Common myeloid progenitor, CD34-positive (primary cell): ENCODE results near the gene GPALPP1.
A peak's percentile ranks its signal among the peaks of the same experiment; 100 is the strongest.
"Not testable (repeated sequence)": the region's sequence is repeated elsewhere in the genome, so short reads cannot be mapped to it uniquely, and the experiment has no call there.

Experiments used
- CTCF ChIA-PET: fragments of 350-600 bp; sonication (Branson Sonifier 250); formaldehyde crosslinking; loops from one replicate; lab custom pipeline; 2021; ENCODE audit warnings: antibody characterized with exemption; lab: Charles Lee
- POLR2A ChIA-PET: fragments of 350-600 bp; sonication (Branson Sonifier 250); formaldehyde crosslinking; loops from one replicate; lab custom pipeline; 2021; ENCODE audit warnings: antibody characterized with exemption; lab: Charles Lee
- DNase-seq, 3 donors: peaks; one replicate each; pipeline versions ENCODE4 v3.0.0 to v3.0.0-alpha.2; 2013
- H3K27ac ChIP-seq, 2 experiments: 1 replicate in 1 of 2; 2 replicates in 1 of 2; pipeline ENCODE4 v1.7.0; 2013; ENCODE audit warnings: inconsistent platforms in 2 of 2, low read length in 2 of 2, mild to moderate bottlenecking in 2 of 2, low read depth in 1 of 2, moderate library complexity in 1 of 2; ENCODE audit not compliant: severe bottlenecking in 2 of 2, insufficient read depth in 1 of 2, poor library complexity in 1 of 2
- H3K27me3 ChIP-seq, 5 experiments: replicated peaks in 2 of 5; 1 replicate in 3 of 5; 2 replicates in 2 of 5; pipeline versions ENCODE4 v1.6.1 to v1.7.0; 2013; ENCODE audit warnings: low read length in 4 of 5, mild to moderate bottlenecking in 2 of 5, moderate library complexity in 2 of 5, inconsistent platforms in 1 of 5; ENCODE audit not compliant: insufficient read depth in 5 of 5, control insufficient read depth in 4 of 5
- H3K36me3 ChIP-seq, 4 experiments: 1 replicate in 2 of 4; 2 replicates in 2 of 4; pipeline versions ENCODE4 v1.6.1 to v1.7.0; 2013; ENCODE audit warnings: low read length in 3 of 4, control low read depth in 1 of 4, mild to moderate bottlenecking in 1 of 4; ENCODE audit not compliant: control insufficient read depth in 4 of 4, insufficient read depth in 4 of 4
- H3K4me1 ChIP-seq, 4 experiments: 1 replicate in 3 of 4; 2 replicates in 1 of 4; pipeline versions ENCODE4 v1.6.1 to v1.7.1; 2013; ENCODE audit warnings: low read length in 3 of 4, mild to moderate bottlenecking in 3 of 4, control low read depth in 1 of 4, inconsistent platforms in 1 of 4, moderate library complexity in 1 of 4; ENCODE audit not compliant: control insufficient read depth in 4 of 4, insufficient read depth in 4 of 4; ENCODE audit errors: control extremely low read depth in 1 of 4
- H3K4me3 ChIP-seq, 7 experiments: 1 replicate in 4 of 7; 2 replicates in 3 of 7; pipeline versions ENCODE4 v1.5.1 to v1.7.0; 2013; ENCODE audit warnings: mild to moderate bottlenecking in 7 of 7, low read length in 6 of 7, moderate library complexity in 6 of 7, inconsistent platforms in 2 of 7, low read depth in 2 of 7, control low read depth in 1 of 7; ENCODE audit not compliant: insufficient read depth in 4 of 7, control insufficient read depth in 1 of 7; ENCODE audit errors: extremely low read depth in 1 of 7
- H3K9me3 ChIP-seq, 5 experiments: 1 replicate in 4 of 5; 2 replicates in 1 of 5; pipeline versions ENCODE4 v1.6.1 to v1.7.1; 2013; ENCODE audit warnings: low read length in 4 of 5, mild to moderate bottlenecking in 2 of 5, inconsistent platforms in 1 of 5, low read depth in 1 of 5, moderate library complexity in 1 of 5; ENCODE audit not compliant: control insufficient read depth in 4 of 5, insufficient read depth in 2 of 5; ENCODE audit errors: control extremely low read depth in 1 of 5
- WGBS: methylation state at CpG from one replicate; pipeline ENCODE4 v1.1.5; 2013; ENCODE audit not compliant: insufficient coverage; 5-methylcytosine and 5-hydroxymethylcytosine counted together

GPALPP1 gene

DNA sequence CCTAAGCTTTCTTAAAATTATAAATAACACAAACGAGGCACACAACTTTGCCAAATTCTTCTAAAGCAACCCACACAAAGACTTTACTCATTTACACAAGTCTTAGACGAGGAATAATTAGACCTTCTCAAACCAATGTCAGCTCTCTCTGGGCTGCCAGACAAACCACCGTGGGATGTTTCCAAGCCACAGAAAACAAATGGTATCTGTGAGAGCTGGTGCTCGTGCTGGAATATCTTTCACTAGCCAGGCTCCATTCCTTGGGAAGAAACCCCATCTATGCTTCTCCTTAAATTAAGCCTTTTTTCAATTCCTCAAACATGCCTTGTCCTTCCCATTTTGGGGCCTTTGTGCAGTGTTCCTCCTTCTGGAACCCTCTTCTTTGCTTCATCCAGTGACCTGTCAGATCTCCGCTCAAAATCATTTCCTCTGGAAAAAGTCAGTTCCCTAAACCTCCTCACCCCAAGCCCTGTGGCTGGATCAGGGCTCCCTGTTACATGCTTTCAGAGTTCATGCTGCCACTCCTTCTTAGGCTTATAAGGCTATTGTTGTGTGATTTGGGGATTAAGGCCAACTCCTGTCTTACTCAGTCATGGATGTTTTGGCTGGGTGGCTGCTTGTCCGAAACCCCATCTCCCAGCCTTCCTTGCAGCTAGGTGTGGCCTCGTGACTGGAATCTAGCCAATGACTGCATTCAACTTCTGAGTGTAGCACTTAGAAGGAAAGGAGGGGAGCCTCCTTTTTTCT lies 66.7 kb downstream of the GPALPP1 start:
- DNase-seq: no peak
- Histone ChIP-seq H3K36me3 (no peaks in the 10 kb centered on the region), H3K27me3 (no peaks in the 10 kb centered on the region), H3K4me3 (no peak overlapping the region), H3K4me1 (no peaks in the 10 kb centered on the region), H3K9me3 (no peaks in the 10 kb centered on the region), H3K27ac (no peak overlapping the region)
- WGBS: 94% methylated on average over 6 of the region's 7 CpGs
- POLR2A ChIA-PET: no interaction called here
- CTCF ChIA-PET: interaction anchor here (0.6 to 1.3 kb wide), 3 partner anchors 9 to 112 kb away, joined by 3 to 4 read pairs (median 3); no protein-coding TSS in a partner anchor

DNA sequence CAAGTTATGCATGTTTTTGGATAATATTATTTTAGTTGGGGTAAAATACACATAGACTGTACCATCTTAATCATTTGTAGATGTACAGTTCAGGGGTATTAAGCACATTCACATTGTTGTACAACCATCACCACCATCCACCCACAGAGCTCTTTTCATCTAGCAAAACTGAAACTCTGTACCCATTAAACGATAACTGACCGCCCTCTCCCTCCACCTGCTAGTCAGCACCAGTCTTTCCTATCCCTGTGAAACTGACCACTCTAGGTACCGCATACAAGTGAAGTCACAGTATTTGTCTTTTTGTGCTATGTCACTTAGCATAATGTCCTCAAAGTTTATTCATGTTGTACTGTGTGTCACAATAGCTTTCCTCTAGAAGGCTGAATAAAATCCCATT lies 70.7 kb downstream of the GPALPP1 start:
- Histone ChIP-seq H3K4me1 (no peaks in the 10 kb centered on the region), H3K36me3 (no peaks in the 10 kb centered on the region), H3K27ac (no peak overlapping the region), H3K9me3 (no peaks in the 10 kb centered on the region), H3K27me3 (no peaks in the 10 kb centered on the region), H3K4me3 (no peak overlapping the region)
- no peak for DNase-seq
- POLR2A ChIA-PET: no interaction called here
- WGBS: 96% methylated on average over 3 of the region's 3 CpGs
- CTCF ChIA-PET: interaction anchor here (1.0 to 1.9 kb wide), 4 partner anchors 12 to 221 kb away, joined by 3 to 6 read pairs (median 4); no protein-coding TSS in a partner anchor

DNA sequence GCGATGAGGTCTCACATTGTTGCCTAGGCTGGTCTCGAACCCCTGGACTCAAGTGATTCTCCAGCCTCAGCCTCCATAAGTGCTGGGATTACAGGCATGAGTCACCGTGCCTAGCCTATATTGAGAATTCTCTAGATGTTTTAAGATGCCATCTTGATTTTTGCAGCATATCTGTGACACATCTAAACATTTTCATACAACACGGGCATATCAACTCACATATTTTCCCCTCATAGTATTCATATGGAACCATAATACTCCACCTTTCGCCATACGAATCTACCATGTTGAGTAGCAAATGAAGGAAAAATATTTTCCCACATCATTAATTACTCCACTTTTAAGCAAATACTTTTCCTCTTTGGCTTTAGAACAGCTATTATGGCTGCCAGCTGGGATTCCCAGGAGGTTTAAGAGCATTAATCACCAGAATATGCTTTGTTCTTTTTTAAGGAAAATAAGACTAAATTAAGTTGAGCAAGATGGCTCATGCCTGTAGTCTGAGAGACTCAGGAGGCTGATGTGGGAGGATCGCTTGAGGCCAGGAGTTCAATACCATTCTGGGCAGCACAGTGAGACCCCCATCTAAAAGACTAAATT lies 74.0 kb downstream of the GPALPP1 start:
- Histone ChIP-seq H3K9me3 (no peaks in the 10 kb centered on the region), H3K27me3 (no peaks in the 10 kb centered on the region), H3K36me3 (no peaks in the 10 kb centered on the region), H3K4me1 (peaks cover 0 to 3% (median 0%) of the 10 kb centered on the region in 4 experiments), H3K27ac (no peak overlapping the region), H3K4me3 (no peak overlapping the region)
- DNase-seq: no peak
- WGBS: 96% methylated on average over 3 of the region's 7 CpGs
- ChIA-PET CTCF (no interaction called here), POLR2A (interaction anchor here (0.8 kb wide), 1 partner anchor 25 kb away, joined by 3 read pairs; no protein-coding TSS in a partner anchor)

DNA sequence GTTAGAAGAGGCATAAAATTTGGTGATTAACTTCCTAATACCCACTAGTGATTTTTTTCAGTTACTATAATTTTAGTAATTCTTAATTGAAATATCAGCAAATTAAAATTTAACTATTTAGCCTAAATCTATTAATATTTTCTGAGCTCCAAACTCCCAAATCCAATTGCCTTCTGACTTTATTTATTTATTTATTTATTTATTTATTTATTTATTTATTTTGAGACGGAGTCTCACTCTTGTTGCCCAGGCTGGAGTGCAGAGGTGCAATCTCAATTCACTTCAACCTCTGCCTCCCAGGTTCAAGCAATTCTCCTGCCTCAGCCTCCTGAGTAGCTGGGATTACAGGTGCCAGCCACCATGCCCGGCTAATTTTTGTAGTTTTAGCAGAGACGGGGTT lies 74.6 kb downstream of the GPALPP1 start:
- H3K36me3 ChIP-seq, DNase-seq, H3K4me1 ChIP-seq, POLR2A ChIA-PET, CTCF ChIA-PET, H3K4me3 ChIP-seq, H3K27me3 ChIP-seq, H3K27ac ChIP-seq, H3K9me3 ChIP-seq: not testable (repeated sequence)
- 100% methylated on average over 2 of the region's 3 CpGs for WGBS

DNA sequence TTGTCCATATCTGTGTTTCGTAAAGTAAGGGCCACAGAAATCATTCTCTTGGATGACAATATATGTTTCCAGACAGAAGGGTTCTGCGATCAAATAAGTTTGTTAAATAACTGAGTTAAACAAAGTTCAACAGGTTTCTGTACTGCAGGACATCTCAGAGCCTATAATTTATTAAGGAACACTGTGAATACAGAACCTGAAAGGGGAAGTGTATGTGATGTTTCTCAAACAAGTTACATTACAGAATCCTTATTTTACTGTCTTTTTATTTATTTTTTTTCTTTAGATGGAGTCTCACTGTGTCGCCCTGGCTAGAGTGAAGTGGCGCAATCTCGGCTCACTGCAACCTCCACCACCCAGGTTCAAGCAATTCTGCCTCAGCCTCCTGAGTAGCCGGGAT lies 75.6 kb downstream of the GPALPP1 start:
- H3K27me3 ChIP-seq: no peaks in the 10 kb centered on the region
- ChIA-PET POLR2A (no interaction called here), CTCF (interaction anchor here (2.5 kb wide), 1 partner anchor 216 kb away, joined by 8 read pairs; no protein-coding TSS in a partner anchor)
- H3K4me1 ChIP-seq: peaks cover 0 to 7% (median 4%) of the 10 kb centered on the region in 4 experiments
- H3K36me3 ChIP-seq: no peaks in the 10 kb centered on the region
- no peak for DNase-seq
- H3K27ac ChIP-seq: no peak overlapping the region
- H3K9me3 ChIP-seq: no peaks in the 10 kb centered on the region
- WGBS: no CpG with 5 or more reads among the region's 6 CpGs
- no peak overlapping the region for H3K4me3 ChIP-seq

DNA sequence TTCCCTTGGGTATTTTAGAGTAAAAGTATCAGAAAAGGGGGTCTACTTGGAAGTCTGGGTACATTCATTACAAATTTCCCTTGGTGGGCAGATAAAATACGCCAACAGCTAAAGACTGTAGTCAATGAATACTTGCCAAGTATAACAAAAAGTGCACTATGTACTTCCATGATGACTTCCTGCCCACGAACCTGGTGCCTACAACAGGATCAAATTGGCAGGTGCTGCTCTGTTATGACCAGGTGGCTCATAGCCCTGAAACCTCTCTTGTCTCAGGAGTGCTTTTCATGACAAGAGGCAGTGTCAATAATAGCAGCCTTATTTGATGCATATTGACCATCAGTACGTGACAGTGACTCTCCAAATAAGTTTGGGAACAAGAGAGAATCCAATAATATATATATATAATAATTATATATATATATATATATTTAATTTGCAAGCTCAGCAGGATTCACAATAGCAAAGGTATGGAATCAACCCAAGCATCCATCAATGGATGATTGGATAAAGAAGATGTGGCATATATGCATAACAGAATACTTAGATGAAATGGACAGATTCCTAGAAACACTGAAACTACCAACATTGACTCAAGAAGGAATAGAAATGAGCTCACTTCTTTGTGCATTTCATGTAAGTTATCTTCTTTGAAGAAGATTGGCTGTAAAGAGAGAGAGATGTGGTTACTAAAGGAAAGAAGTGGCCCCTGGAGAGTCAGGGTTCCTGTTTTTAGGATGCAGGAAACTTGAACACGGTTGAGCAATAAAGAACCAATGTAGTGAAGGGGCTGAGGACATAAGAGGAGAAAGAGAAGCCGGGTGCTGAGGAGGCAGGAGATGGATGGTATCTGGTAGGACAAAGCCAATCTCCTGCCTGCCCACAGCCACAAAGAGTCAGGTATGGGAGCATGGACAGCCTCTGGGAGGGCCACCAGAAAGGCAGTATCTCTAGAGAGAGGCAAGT lies 79.0 kb downstream of the GPALPP1 start:
- ChIA-PET POLR2A (no interaction called here), CTCF (interaction anchor here (0.8 to 2.3 kb wide), 5 partner anchors 9 to 226 kb away, joined by 3 to 8 read pairs (median 3); no protein-coding TSS in a partner anchor)
- 61% methylated on average over 3 of the region's 5 CpGs for WGBS
- Histone ChIP-seq H3K36me3 (no peaks in the 10 kb centered on the region), H3K4me1 (peaks cover 0 to 7% (median 4%) of the 10 kb centered on the region in 4 experiments), H3K27ac (no peak overlapping the region), H3K9me3 (no peaks in the 10 kb centered on the region), H3K4me3 (no peak overlapping the region), H3K27me3 (no peaks in the 10 kb centered on the region)
- peak in 2 of 3 donors; percentile 32 to 37 for DNase-seq
